A549 (cell line): ENCODE measurements around the gene GNAL. TPM values are rescaled to one million over a fixed set of nuclear protein-coding genes. Genes with fewer than 3 reads are reported as not detected.
"Not testable (repeated sequence)": the region's sequence is repeated elsewhere in the genome, so short reads cannot be mapped to it uniquely, and the experiment has no call there.

Source experiments
- ATAC-seq, 2 experiments: fragments of 200-7000 bp in 1 of 2; fragments of >200 bp in 1 of 2; cut with Nextera tagmentation in 1 of 2; cut with Tn5 transposase in 1 of 2; 3 replicates each; pipeline versions ENCODE4 v1.8.0 to v1.9.1; 2018 to 2020; ENCODE audit warnings: mild to moderate bottlenecking in 1 of 2, moderate library complexity in 1 of 2
- CTCF ChIA-PET: fragments of 300-600 bp; sonication (Branson Sonifier 250); formaldehyde crosslinking; extraction: SDS; loops from one replicate; lab custom pipeline; 2021; ENCODE audit warnings: antibody characterized with exemption, inconsistent platforms; lab: Yijun Ruan, JAX
- POLR2A ChIA-PET: fragments of 350-600 bp; formaldehyde crosslinking; extraction: SDS; loops from one replicate; lab custom pipeline; 2021; ENCODE audit warnings: antibody characterized with exemption, inconsistent platforms; lab: Yijun Ruan, JAX
- DNase-seq, 2 experiments: peaks; one replicate each; pipeline versions ENCODE4 v3.0.0 to v3.0.0-alpha.2; 2011 to 2016; ENCODE audit warnings: low read depth in 1 of 2, low spot score in 1 of 2
- FAIRE-seq: peaks from 2 replicates; lab custom pipeline; 2011; peaks lifted over from hg19 to GRCh38; lab: Jason Lieb, UNC
- H3K27ac ChIP-seq, 2 experiments: fragments of >200 bp; sonication (Bioruptor Twin); formaldehyde crosslinking; 3 replicates each; pipeline ENCODE4 v1.5.1; 2016 to 2017
- H3K4me1 ChIP-seq: fragments of >200 bp; sonication (Bioruptor Twin); formaldehyde crosslinking; 3 replicates; pipeline ENCODE4 v1.6.1; 2016
- H3K4me2 ChIP-seq: fragments of >200 bp; sonication (Bioruptor Twin); formaldehyde crosslinking; 3 replicates; pipeline ENCODE4 v1.6.1; 2016
- H3K4me3 ChIP-seq: fragments of >200 bp; sonication (Bioruptor Twin); formaldehyde crosslinking; 3 replicates; pipeline ENCODE4 v1.5.1; 2016
- H3K9me3 ChIP-seq: fragments of >200 bp; sonication (Bioruptor Twin); formaldehyde crosslinking; 3 replicates; pipeline ENCODE4 v1.6.1; 2016
- CBX2 ChIP-seq: fragments of 200-600 bp; sonication (generic); IDR thresholded peaks from 2 replicates; pipeline ENCODE4 v1.6.1; 2016; ENCODE audit warnings: low read depth, mild to moderate bottlenecking, borderline replicate concordance
- CBX8 ChIP-seq: fragments of 200-600 bp; sonication (generic); IDR thresholded peaks from 2 replicates; pipeline ENCODE4 v1.6.1; 2016
- CEBPB ChIP-seq, 2 experiments: fragments of >200 bp in 1 of 2; sonication (Bioruptor Twin) in 1 of 2; formaldehyde crosslinking in 1 of 2; IDR thresholded peaks; 2 replicates each; pipeline ENCODE4 v1.6.1; 2012 to 2016
- CHD4 ChIP-seq: fragments of 200-600 bp; sonication (generic); IDR thresholded peaks from 2 replicates; pipeline ENCODE4 v1.6.1; 2016; ENCODE audit warnings: antibody characterized with exemption, mild to moderate bottlenecking, borderline replicate concordance
- EHF ChIP-seq: fragments of 250-450 bp; sonication (Bioruptor Pico); IDR thresholded peaks from 2 replicates; pipeline ENCODE4 v1.5.0; 2020; ENCODE audit warnings: mild to moderate bottlenecking
- EP300 ChIP-seq, 2 experiments: fragments of >200 bp; sonication (Bioruptor Twin); formaldehyde crosslinking; IDR thresholded peaks; 2 replicates in 1 of 2; 3 replicates in 1 of 2; pipeline ENCODE4 v1.6.1; 2016 to 2017
- FOSB ChIP-seq: fragments of 250-450 bp; sonication (Bioruptor Pico); IDR thresholded peaks from 2 replicates; pipeline ENCODE4 v1.5.0; 2020; ENCODE audit warnings: mild to moderate bottlenecking, moderate library complexity
- GATA3 ChIP-seq: IDR thresholded peaks from 2 replicates; pipeline ENCODE4 v1.6.1; 2012; ENCODE audit warnings: borderline replicate concordance
- HDAC2 ChIP-seq: fragments of 200-600 bp; sonication (generic); IDR thresholded peaks from 2 replicates; pipeline ENCODE4 v1.6.1; 2016
- HOXA7 ChIP-seq: fragments of 250-450 bp; sonication (Bioruptor Pico); IDR thresholded peaks from 2 replicates; pipeline ENCODE4 v1.5.0; 2020; ENCODE audit warnings: mild to moderate bottlenecking, moderate library complexity
- JUN ChIP-seq, 2 experiments: fragments of >200 bp; sonication (Bioruptor Twin); formaldehyde crosslinking; IDR thresholded peaks; 2 replicates in 1 of 2; 3 replicates in 1 of 2; pipeline ENCODE4 v1.6.1; 2016 to 2017
- JUNB ChIP-seq: fragments of >200 bp; sonication (Bioruptor Twin); formaldehyde crosslinking; IDR thresholded peaks from 2 replicates; pipeline ENCODE4 v1.6.1; 2016
- KDM1A ChIP-seq: fragments of 200-600 bp; sonication (generic); IDR thresholded peaks from 2 replicates; pipeline ENCODE4 v1.6.1; 2016; ENCODE audit warnings: low read depth, mild to moderate bottlenecking
- MAFK ChIP-seq: fragments of 450-650 bp; IDR thresholded peaks from 2 replicates; pipeline ENCODE4 v1.6.1; 2014; ENCODE audit not compliant: partially characterized antibody
- PHF8 ChIP-seq: fragments of 200-600 bp; sonication (generic); IDR thresholded peaks from 2 replicates; pipeline ENCODE4 v1.6.1; 2016; ENCODE audit warnings: low read depth, mild to moderate bottlenecking, antibody characterized with exemption, moderate library complexity, borderline replicate concordance
- POLR2AphosphoS2 ChIP-seq: conservative IDR thresholded peaks from 2 replicates; pipeline ENCODE4 v1.6.1; 2012; ENCODE audit warnings: low read length, improper control_type of control experiment, inconsistent platforms
- RCOR1 ChIP-seq: fragments of 150-350 bp; IDR thresholded peaks from 2 replicates; pipeline ENCODE4 v1.6.1; 2014; ENCODE audit warnings: antibody characterized with exemption, low read length, low read depth
- RNF2 ChIP-seq: fragments of 200-600 bp; sonication (generic); IDR thresholded peaks from 2 replicates; pipeline ENCODE4 v1.6.1; 2016; ENCODE audit warnings: low read depth, mild to moderate bottlenecking, antibody characterized with exemption, moderate library complexity, borderline replicate concordance
- SREBF2 ChIP-seq: fragments of 450-650 bp; IDR thresholded peaks from 2 replicates; pipeline ENCODE4 v1.6.1; 2014; ENCODE audit warnings: mild to moderate bottlenecking, moderate library complexity
- ZC3H11A ChIP-seq: fragments of 450-650 bp; IDR thresholded peaks from 2 replicates; pipeline ENCODE4 v1.6.1; 2014; ENCODE audit warnings: antibody characterized with exemption, mild to moderate bottlenecking
- WGBS: methylation state at CpG from one replicate; pipeline ENCODE4 v1.1.6; 2017; ENCODE audit errors: missing lambda C conversion rate; 5-methylcytosine and 5-hydroxymethylcytosine counted together
- polyA minus RNA-seq: library from RNA; depleted of rRNA, polyadenylated mRNA; stranded (reverse); fragments of >200 nt; gene quantifications from 2 replicates; pipeline ENCODE4 v1.2.3, GENCODE V29; 2011; rRNA and poly(A)+ RNA removed
- polyA plus RNA-seq, 4 experiments: library from polyadenylated mRNA; depleted of rRNA in 3 of 4; stranded (reverse); fragments of >200 nt; fragmentation: RNase III in 1 of 4; extraction: RNeasy Plus Mini Kit Qiagen cat#74134 plus additional on column Dnase treatment in 1 of 4; gene quantifications; 2 replicates in 3 of 4; 3 replicates in 1 of 4; pipeline ENCODE4 v1.2.3, GENCODE V29; 2011 to 2017
- TF ChIP-seq, protein P1 (sequence below): IDR thresholded peaks from 2 replicates; pipeline ENCODE4 v1.6.1; 2012
- TF ChIP-seq, protein P2 (sequence below): fragments of 250-450 bp; sonication (Bioruptor Pico); IDR thresholded peaks from 2 replicates; pipeline ENCODE4 v1.5.0; 2020; ENCODE audit warnings: low read depth, mild to moderate bottlenecking, moderate library complexity
- TF ChIP-seq, protein P3 (sequence below): fragments of 450-650 bp; IDR thresholded peaks from 2 replicates; pipeline ENCODE4 v1.6.1; 2014; ENCODE audit warnings: antibody characterized with exemption
- TF ChIP-seq, protein P4 (sequence below): IDR thresholded peaks from 2 replicates; pipeline ENCODE4 v1.6.1; 2012

GNAL gene
- polyA plus RNA-seq (2011; rRNA removed) (12.9 and 16.8 TPM in 2 replicates), polyA plus RNA-seq (2017; fragmentation: RNase III; extraction: RNeasy Plus Mini Kit Qiagen cat#74134 plus additional on column Dnase treatment) (5.1 to 5.8 TPM (median 5.5 TPM) in 3 replicates), polyA minus RNA-seq (12.4 and 15.3 TPM in 2 replicates)
- polyA plus RNA-seq (2012; cell fraction: cytosol; rRNA removed): 3.8 and 4.7 TPM in 2 replicates
- polyA plus RNA-seq (2012; cell fraction: nucleus; rRNA removed): 2.6 and 3.2 TPM in 2 replicates

DNA sequence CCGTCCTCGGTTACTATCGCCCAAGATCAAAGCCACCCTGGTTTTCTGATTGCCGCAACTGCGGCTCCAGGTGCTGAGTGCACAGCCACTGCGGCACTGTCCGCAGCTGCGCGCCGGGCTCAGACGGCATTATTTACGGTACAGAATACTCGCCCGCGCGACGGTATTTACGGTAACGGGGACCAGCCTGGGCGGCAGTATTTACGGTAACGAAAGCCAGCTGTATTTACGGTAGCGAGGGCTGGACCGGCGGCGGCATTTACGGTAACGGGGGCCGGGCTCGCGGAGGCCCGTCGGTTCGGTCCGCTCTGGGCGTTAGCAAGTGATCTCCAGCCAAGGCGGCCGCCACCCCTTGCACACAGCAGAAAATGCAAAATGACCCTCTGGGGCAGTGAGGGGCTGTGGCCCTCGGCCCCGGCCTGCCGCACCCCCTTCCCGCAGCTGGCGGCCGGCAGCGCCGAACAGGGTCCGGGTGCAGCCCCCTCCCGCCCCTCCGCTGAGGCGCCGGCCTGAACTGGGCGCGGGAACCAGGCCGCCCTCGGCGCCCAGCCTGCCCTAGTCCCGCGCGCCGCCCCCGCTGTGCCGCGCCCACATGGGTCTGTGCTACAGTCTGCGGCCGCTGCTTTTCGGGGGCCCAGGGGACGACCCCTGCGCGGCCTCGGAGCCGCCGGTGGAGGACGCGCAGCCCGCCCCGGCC lies at the start of gene GNAL:
GNAL (plus strand) TSS at position 293 of the 697 bp plus-strand sequence; CDS start at position 593, 300 bp downstream.
- FAIRE-seq: no peak
- POLR2A ChIA-PET: no interaction called here
- CTCF ChIA-PET: interaction anchor here (0.6 to 2.7 kb wide), 4 partner anchors 12 to 264 kb away, joined by 3 to 8 read pairs (median 3); no protein-coding TSS in a partner anchor
- Histone ChIP-seq H3K27ac (peak within 1 kb of the TSS; percentile 78 to 92), H3K4me3 (peak within 1 kb of the TSS; percentile 82), H3K9me3 (no peaks in the 10 kb centered on the region), H3K4me1 (0 out of 3 replicates have a peak, but pooled peaks cover 3% of the 10 kb centered on the region), H3K4me2 (peak within 1 kb of the TSS; percentile 92)
- peak; percentile 84 to 96 for ATAC-seq
- 2% methylated on average over 26 of the region's 77 CpGs for WGBS
- DNase-seq: peak; percentile 54 to 90
- no peak for TF ChIP-seq CHD4
- no peak for TF ChIP-seq RCOR1
- no peak for TF ChIP-seq SREBF2
- TF ChIP-seq MAFK: no peak
- TF ChIP-seq HDAC2: no peak; the same call in 1 of the 2 replicates
- TF ChIP-seq, protein P1, sequence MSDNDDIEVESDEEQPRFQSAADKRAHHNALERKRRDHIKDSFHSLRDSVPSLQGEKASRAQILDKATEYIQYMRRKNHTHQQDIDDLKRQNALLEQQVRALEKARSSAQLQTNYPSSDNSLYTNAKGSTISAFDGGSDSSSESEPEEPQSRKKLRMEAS: peak; percentile 50; the same call in 1 of the 2 replicates
- no peak for TF ChIP-seq EHF (CRISPR knock-in tag)
- TF ChIP-seq ZC3H11A: no peak
- no peak for TF ChIP-seq JUNB
- no peak for TF ChIP-seq POLR2AphosphoS2
- TF ChIP-seq, protein P2, sequence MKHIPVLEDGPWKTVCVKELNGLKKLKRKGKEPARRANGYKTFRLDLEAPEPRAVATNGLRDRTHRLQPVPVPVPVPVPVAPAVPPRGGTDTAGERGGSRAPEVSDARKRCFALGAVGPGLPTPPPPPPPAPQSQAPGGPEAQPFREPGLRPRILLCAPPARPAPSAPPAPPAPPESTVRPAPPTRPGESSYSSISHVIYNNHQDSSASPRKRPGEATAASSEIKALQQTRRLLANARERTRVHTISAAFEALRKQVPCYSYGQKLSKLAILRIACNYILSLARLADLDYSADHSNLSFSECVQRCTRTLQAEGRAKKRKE (CRISPR knock-in tag): no peak
- TF ChIP-seq, protein P3, sequence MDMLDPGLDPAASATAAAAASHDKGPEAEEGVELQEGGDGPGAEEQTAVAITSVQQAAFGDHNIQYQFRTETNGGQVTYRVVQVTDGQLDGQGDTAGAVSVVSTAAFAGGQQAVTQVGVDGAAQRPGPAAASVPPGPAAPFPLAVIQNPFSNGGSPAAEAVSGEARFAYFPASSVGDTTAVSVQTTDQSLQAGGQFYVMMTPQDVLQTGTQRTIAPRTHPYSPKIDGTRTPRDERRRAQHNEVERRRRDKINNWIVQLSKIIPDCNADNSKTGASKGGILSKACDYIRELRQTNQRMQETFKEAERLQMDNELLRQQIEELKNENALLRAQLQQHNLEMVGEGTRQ: no peak
- peak in 1 of 2 experiments; percentile 29; a peak in 2 of 5 replicates for TF ChIP-seq JUN (IDR thresholded peaks at IDR 0.05)
- no peak for TF ChIP-seq GATA3
- no peak for TF ChIP-seq HOXA7 (CRISPR knock-in tag)
- no peak for TF ChIP-seq CBX2
- TF ChIP-seq FOSB (CRISPR knock-in tag): no peak
- TF ChIP-seq PHF8: no peak
- no peak for TF ChIP-seq EP300 (IDR thresholded peaks at IDR 0.05)
- no peak for TF ChIP-seq CEBPB (IDR thresholded peaks at IDR 0.05)
- peak; percentile 90 for TF ChIP-seq CBX8
- no peak for TF ChIP-seq KDM1A
- TF ChIP-seq RNF2: peak; percentile 79; the same call in 1 of the 2 replicates
- TF ChIP-seq, protein P4, sequence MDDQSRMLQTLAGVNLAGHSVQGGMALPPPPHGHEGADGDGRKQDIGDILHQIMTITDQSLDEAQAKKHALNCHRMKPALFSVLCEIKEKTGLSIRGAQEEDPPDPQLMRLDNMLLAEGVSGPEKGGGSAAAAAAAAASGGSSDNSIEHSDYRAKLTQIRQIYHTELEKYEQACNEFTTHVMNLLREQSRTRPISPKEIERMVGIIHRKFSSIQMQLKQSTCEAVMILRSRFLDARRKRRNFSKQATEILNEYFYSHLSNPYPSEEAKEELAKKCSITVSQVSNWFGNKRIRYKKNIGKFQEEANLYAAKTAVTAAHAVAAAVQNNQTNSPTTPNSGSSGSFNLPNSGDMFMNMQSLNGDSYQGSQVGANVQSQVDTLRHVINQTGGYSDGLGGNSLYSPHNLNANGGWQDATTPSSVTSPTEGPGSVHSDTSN: no peak

DNA sequence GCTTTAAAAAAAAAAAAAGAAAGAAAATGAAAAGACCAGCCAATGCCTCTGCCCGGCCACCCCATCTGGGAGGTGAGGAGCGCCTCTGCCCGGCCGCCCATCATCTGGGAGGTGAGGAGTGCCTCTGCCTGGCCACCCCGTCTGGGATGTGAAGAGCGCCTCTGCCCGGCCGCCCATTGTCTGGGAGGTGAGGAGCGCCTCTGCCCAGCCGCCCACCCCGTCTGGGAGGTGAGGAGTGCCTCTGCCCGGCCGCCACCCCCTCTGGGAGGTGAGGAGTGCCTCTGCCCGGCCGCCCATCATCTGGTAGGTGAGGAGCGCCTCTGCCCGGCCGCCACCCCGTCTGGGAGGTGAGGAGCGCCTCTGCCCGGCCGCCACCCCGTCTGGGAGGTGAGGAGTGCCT lies 41.8 kb upstream of the GNAL start:
- H3K4me2 ChIP-seq, ATAC-seq, POLR2A ChIA-PET, H3K4me3 ChIP-seq, FAIRE-seq, H3K4me1 ChIP-seq, CTCF ChIA-PET, H3K27ac ChIP-seq, DNase-seq, H3K9me3 ChIP-seq: not testable (repeated sequence)
- WGBS: 78% methylated on average over 11 of the region's 23 CpGs

DNA sequence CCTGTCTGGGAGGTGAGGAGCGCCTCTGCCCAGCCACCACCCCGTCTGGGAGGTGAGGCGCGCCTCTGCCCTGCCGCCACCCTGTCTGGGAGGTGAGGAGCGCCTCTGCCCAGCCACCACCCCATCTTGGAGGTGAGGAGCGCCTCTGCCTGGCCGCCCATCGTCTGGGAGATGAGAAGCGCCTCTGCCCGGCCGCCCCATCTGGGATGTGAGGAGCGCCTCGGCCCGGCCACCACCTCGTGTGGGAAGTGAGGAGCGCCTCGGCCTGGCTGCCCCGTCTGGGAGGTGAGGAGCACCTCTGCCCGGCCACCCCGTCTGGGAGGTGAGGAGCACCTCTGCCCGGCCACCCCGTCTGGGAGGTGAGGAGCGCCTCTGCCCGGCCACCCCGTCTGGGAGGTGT lies 41.3 kb upstream of the GNAL start:
- WGBS: 84% methylated on average over 3 of the region's 26 CpGs
- H3K4me1 ChIP-seq, H3K9me3 ChIP-seq, CTCF ChIA-PET, POLR2A ChIA-PET, ATAC-seq, FAIRE-seq, H3K4me3 ChIP-seq, H3K4me2 ChIP-seq, DNase-seq, H3K27ac ChIP-seq: not testable (repeated sequence)
